HG02798 (cell line): Measurements from ENCODE around the gene HNRNPUL2.
"Not testable (repeated sequence)": the region's sequence is repeated elsewhere in the genome, so short reads cannot be mapped to it uniquely, and the experiment has no call there.

Experiments
- ATAC-seq: cut with Tn5 transposase; IDR thresholded peaks from one replicate; pipeline ENCODE4 v1.9.1; 2021; ENCODE audit warnings: mild to moderate bottlenecking; ENCODE audit not compliant: unreplicated experiment, poor library complexity

HNRNPUL2 gene

DNA sequence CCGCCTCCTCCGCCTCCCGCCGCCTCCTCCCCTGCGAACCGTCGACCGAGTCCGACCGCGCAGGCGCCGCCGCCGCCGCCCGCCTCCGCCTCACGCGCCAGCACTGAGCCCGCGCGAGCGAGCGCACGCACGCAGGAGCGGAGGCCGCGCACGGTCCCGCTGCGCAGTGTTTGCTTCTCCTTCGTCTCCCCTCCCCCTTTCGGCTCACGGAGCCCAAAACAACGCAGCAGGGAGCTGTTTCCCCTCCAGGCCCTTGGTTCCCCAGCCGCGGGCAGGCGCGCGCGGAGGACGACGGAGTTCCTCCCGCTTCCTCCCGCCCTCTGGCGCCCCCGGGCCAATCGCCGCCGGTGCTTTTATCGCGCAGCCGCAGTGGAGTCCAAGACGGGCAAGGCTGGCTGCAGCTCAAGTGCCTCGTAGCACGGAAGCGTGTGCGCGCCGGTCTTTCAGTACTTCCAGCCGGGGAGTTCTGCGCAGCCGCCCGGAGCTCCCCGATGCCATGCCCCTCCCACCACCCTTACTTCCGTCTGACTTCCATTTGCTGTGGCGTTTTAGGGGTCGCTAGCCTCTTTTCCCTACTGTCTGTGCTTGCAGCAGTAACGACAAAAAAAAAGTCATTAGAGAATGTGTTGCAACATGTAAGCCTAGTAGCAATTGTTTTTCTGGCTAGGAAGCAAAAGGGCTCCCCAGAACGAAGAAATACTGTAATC lies at the start of gene HNRNPUL2:
HNRNPUL2 (minus strand) TSS at position 293 of the 707 bp plus-strand sequence. CDS start 301 bp downstream, outside the sequence.
- ATAC-seq: peak; percentile 79

DNA sequence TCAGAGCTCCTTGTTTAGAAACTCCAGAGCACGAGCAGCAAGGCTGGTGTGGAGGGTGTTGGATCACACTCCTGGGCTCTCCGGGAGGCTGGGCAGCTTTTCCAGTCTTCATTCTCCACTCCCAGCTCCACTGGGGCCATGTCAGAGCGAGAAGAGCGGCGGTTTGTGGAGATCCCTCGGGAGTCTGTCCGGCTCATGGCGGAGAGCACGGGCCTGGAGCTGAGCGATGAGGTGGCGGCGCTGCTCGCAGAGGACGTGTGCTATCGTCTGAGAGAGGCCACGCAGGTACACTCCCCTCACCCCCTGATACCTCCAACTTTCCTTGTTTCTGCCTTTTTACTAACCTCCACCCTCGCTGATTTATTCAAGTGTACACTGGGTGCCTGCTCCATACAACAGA lies 48.4 kb upstream of the HNRNPUL2 start:
- no peak for ATAC-seq

DNA sequence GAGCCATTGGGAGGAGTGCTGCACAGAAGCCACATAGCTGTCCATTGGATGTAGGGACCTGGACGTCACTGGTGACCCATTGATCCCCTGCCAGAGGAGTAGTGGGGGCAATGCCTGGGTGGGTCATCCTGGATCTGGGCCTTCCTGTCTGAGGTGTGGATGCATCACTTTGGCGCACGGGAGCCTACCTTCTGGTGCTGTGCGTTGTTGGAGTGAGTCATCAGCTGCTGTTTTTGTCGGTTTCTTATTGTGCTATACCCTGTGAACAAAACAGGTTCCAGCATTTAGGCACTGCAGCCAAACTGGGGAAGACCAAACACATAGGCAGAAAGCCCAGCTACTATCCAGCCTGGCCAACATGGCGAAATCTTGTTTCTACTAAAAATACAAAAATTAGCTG lies 47.1 kb upstream of the HNRNPUL2 start:
- ATAC-seq: no peak

DNA sequence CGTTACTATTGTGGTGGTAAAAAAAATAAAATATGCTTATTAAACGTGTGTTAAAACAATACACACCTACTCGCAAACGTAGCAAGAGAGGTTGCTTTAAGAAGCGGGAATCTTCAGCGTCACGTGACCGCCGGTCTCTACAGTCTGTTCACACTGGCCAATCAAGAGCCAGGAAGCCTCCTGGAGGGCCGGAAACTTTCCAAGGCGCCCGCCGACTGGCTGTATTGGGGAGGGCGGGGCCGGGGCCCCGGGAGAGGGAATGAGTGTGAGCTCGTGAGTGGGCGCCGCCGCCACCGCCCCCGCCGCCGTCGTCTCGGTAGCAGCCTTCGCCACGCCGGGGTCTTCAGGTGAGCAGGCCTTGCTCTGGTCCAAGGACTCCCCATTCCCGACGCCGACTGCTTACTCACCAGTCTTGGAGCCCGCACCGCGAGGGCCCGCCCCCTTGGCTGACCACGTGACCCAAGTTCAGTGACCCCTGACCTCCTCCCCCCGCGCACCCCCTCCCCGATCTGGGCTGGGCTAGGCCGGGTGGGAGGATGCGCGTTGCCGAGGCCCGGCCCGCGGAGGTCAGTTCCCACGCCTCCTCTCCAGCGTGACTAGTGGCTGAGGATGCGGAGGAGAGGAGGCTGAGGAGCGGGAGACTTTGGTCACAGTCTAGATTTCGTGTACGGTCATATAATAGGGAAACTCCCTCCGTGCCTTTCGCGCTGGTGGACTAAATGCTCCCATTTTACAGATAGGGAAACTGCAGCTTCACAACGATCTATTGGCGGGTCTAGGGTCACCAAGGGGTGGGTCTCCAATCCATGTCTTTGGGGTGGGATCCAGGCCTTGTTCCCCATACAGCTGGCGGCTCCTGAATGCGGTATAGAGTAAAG lies 44.1 kb upstream of the HNRNPUL2 start, which contains the start of gene TAF6L:
TAF6L (plus strand) TSS at position 253 of the 878 bp plus-strand sequence. CDS start 4,388 bp downstream, outside the sequence.
- peak; percentile 88 for ATAC-seq

DNA sequence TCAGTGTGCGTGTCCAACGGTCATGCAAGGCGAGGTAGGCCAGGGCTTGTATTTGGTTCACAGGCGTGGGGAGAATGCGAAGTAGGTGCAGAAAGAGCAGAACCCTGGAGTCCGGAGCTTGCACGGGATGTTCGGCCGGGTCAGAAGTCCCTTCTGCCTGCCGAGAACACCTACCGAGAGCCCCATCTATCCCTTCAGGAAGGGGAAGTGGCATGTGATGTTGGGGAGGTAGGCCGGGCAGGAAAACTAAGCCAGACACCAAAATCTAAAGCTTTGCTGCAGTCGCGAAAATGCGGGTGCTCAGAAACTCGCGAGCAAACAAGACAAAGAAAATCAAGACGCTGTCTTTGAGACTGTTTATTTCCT lies 43.5 kb upstream of the HNRNPUL2 start:
- ATAC-seq: no peak

DNA sequence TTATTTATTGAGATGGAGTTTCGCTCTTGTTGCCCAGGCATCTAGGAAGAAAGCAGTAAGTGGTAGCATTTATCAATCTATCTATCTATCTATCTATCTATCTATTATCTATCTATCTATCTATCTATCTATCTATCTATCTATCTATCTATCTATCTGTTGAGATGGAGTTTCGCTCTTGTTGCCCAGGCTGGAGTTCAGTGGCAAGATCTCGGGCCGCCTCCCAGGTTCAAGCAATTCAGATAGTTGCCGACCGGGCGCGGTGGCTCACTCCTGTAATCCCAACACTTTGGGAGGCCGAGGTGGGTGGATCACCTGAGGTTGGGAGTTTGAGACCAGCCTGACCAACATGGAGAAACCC lies 33.6 kb upstream of the HNRNPUL2 start:
- not testable (repeated sequence) for ATAC-seq

DNA sequence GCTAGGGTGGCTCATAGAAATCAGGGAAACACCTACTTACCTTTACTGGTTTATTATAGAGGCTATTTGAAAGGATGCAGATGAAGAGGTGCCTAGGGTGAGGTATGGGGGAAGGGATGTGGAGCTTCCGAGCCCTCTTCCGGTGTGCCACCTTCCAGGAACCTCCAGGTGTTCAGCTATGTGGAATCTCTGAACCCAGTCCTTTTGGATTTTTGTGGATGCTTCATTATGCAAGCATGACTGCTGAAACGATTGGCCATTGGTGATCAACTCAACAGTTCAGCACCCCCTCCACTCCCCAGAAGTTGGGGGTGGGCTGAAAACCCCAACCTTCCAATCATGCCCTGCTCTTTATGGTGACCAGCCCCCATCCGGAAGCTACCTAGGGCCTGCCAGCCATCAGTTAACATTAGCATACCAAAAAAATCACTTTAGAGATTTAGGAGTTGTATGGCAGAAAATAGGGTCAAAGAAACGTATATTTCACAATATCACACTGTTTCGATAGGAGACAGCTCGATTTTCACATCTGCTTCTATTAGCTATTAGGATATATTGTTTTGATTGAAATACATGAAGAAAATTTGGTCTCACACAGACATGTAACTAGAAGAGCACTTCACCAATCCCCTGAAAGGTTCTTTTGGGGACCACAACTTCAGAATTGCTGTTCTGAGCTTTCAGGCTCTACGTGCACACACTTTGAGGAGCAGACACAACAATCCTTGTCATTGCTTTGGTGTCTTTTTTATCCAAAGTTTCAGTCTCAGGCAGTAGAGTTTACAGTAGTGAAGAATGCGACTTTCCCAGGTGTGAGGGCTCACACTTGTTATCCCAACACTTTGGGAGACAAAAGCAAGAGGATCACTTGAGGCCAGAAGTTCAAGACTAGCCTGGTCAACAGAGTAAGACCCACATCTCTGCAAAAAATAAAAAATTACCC lies 30.9 kb upstream of the HNRNPUL2 start:
- no peak for ATAC-seq

DNA sequence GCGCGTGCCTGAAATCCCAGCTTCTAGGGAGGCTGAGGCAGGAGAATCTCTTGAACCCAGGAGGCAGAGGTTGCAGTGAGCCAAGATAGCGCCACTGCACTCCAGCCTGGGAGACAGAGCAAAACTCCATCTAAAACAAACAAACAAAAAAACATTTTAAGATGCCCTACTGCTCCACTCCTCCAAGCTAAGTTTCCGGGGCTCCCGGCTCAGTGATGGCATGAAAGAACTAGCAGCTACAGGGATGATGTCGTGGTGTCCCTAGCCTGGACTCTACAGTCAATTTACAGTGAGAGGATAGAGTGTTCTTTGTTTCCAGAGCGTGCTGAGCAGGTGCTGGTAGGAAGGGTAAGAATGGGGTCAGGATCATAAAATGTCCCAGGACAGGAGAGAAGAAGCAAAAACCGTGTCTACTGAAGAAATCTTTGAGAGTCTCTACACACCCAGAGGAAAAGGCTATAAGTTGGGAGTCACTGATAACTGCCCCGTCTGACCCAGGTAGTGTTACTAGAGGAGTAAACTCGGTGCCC lies 27.9 kb upstream of the HNRNPUL2 start:
- no peak for ATAC-seq

DNA sequence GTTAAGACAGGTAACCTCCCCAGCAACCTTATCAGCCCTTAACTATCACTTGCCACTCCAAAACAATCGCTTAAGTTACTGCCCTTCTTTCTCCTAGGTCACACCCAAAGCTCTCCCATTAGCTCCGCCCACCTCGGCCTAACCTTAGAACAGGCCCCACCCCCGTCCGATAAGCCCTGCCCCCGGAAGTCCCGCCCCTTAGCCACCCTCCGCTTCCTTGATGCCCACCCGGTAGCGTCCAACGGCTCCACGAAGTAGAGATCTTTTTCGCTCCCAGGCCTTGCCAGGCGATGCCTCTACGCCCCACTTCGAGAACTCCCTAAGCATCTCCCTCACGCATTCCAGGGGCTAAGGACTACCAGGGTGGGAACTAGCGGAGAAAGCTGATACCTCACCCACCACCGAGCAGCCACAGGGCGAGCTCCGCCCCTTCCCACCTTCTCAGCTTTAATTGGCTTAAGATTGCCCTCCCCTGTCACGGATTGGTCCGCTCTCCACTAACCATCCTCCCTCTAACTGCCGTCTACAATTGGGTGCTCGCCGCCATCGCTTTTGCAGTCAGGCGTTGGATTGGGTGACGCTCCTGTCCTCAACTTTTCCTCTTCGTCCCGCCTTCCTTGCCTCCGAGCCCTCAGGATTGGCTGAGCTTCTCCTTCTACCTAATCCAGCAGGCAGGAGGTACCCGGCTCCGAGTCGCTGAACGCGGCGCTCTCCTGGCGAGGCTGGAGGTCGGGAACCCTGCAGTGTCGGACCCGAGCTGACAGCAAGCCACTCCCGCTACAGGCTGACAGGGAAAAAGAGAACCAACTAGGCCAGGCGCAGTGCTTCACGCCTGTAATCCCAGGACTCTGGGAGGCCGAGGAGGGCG lies 26.7 kb upstream of the HNRNPUL2 start, which contains the start of gene ZBTB3:
ZBTB3 (minus strand) TSS at position 425 of the 868 bp plus-strand sequence. CDS start 496 bp downstream, outside the sequence.
- peak; percentile 96 for ATAC-seq

DNA sequence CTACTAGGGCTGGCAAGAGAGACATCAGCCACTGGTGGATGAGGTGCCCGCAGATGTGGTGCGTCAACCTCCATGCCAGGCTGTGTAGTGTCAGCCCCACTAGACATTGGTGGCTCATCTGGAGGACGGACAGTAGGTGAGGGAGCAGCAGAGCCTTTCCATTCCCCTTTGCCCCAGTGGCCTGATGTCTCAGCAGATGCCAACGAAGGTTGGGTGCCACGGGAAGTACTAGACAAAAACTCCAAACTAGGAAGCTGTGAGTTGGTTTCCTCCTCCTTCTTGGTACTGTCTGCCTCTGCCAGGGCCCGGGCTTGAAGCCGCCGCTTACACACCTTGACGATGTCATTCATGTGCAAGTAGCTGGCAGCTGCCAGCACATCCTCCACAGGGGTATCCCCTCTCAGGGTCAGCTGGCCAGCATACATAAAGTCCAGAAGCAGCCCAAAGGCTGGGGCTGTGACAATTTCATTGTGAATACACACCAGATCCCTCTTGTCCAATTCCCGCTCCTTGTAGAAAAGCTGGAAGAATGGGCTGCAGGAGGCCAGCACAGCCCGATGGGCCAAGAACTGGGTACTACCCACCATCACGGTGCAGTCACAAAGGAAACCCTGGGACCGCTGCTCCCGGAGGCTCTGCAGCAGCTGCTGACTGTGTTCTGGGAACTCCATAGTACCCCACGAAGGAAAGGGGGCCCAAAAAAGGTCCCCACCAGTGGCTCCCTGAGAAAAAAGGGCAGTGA lies 25.9 kb upstream of the HNRNPUL2 start:
- ATAC-seq: no peak

DNA sequence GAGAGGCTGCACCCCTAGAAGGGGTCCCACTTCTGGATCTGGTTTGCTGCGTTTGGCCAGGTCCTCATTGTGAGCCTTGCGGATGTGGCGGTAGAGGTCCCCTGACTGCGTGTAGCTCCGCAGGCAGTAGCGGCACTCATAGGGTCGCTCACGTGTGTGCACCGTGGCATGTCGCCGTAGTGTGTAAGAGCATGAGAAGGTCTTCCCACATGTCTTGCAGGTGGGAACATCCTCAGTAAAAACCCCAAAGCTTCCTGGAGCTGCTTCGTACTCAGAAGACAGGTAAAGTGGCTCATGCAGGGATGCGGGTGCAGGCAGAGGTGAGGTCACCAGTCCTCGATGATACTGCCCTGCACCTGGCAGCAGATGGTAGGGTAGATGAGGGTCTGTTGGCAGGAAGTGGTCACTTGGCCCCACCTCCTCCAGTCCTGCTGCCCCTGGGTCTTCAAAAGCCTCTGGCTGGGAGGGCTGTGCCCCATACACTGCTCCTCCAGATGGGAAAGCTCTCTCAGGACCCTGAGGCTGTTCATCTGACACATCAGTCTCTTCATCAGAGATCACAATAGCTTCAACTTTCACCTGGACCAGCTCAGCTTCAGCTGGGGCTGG lies 25.0 kb upstream of the HNRNPUL2 start:
- ATAC-seq: no peak

DNA sequence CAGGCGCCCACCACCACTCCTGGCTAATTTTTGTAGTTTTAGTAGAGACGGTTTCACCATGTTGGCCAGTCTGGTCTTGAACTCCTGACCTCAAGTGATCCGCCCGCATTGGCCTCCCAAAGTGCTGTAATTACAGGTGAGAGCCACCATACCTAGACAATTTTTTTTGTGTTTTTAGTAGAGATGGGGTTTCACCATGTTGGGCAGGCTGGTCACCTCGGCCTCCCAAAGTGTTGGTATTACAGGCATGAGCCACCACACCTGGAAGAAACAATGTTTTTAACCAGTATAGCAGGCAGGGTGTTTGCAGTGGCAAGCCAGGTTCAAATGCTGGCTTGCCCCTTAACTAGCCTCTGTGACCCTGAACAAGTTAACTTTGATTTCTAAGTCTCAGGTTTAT lies 22.7 kb upstream of the HNRNPUL2 start:
- not testable (repeated sequence) for ATAC-seq

DNA sequence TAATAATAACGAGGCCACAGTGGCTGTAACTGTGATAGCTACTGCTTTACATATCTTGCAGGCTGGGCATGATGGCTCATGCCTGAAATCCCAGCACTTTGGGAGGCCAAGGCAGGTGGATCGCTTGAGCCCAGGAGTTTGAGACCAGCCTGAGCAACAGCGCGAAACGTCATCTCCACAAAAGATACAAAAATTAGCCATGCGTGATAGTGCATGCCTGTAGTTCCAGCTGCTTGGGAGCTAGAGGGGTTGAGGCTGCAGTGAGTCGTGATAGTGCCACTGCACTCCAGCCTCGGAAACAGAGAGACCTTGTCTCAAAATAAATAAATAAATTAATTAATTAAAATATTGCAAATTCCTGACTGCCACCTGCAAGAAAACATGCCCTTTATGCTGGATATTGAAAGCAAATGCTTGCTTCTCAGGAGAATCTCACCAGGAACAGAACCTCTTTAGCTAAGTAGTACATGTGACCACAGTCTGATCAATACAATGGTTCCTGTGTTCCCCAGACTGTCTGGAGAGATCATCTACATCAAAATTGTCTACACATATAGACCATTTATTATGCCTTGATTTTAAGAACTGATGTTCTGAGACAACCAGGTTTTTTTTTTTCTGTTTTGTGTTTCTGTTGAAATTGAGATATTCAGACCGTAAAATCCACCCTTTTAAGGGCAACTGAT lies 20.4 kb upstream of the HNRNPUL2 start:
- no peak for ATAC-seq

DNA sequence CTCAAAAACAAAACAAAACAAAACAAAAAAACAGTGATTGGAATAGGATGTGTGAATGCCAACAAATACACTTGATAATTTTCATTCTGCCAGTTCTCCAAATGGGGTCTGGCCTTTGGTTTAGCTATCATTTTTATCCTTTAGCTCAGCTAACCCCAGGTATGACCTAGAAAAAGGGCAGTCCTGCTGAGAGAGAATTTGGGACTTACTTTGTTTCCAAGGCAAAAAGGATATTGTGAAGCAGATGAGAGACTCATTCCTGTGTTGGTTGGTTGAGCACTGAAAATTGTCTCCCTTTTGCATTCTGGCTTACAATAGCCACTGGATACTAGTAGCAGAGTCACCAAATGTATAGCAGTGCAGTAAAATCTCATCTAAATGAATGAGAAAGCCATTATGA lies 9.9 kb upstream of the HNRNPUL2 start:
- ATAC-seq: no peak

DNA sequence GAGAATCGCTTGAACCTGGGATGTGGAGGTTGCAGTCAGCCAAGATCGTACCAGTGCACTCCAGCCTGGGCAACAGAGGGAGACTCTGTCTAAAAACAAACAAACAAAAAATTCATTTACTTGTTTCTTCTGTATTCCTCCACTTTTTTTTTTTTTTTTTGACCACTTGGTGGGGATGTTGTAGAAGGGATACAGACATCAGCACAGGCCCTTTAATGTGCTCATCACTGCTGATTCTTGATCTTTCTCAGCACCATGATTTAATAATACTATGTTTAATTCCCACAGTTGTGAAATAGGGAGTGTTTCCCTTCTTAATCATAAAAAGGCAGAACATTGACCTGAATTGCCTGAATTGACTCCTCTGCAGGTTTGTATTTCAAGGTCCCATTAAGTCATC lies 5.6 kb upstream of the HNRNPUL2 start:
- no peak for ATAC-seq

DNA sequence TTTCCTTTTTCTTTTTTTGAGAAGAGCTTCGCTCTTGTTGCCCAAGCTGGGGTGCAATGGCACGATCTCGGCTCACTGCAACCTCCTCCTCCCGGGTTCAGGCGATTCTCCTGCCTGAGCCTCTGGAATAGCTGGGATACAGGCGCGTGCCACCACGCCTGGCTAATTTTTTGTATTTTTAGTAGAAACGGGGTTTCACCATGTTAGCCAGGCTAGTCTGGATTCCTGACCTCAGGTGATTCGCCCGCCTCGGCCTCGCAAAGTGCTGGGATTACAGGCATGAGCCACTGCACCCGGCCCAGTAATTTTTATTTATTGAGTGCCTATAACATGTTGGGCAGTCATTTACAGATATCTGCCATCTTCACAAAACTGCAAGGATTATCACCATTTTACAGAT lies 2.8 kb upstream of the HNRNPUL2 start:
- ATAC-seq: not testable (repeated sequence)

DNA sequence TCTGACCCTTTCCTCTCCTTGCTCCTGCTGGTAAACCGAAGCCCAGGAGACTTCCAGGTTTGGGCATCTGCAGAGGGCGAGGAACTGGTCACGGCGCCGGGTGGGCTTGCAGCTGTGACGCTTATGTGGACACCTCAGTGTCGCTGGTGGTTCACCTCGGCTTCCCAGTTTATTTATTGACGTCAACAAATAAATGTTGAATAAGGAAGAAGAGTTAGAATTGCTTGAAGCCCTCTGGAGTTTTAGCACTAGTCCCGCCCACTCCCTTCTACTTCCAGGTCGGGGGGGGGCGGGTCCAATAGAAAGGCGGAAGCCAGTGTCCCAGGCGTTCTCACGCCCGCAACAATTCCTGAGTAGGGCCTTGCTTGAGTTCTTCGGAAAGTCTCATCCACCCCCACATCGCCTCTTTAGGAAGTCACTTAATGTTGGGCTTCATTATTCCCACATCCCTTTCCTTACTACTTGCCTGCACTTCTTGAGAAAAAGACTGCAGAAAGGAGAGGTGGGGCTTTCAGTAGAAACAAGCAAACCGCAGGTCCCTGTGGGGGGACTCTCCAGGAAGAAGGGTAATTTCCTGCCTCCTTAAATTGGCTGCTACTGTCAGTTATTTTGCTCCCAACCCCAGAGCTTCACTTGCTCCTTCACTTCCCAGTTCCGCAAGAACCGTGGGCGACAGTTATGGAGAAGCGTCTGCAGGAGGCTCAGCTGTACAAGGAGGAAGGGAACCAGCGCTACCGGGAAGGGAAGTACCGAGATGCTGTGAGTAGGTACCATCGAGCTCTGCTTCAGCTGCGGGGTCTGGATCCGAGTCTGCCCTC lies 1.1 kb upstream of the HNRNPUL2 start, which contains the start of gene TTC9C:
TTC9C (plus strand) TSS at position 316 of the 818 bp plus-strand sequence; CDS start at position 679, 363 bp downstream.
- peak; percentile 12 for ATAC-seq
